ENCODE measurements around the gene ECPAS.
"Not testable (repeated sequence)": the region's sequence is repeated elsewhere in the genome, so short reads cannot be mapped to it uniquely, and the experiment has no call there.

Gene ECPAS

GRCh38 chr9:111349766-111350165 lies 134.4 kb downstream of the ECPAS start:
- no peak for DNase-seq (ENCODE audit: low spot score)

- no peak for DNase-seq (ENCODE audit: low spot score)
These were observed 135.3 kb downstream of the ECPAS start for GRCh38 chr9:111348821-111349271.

DNA sequence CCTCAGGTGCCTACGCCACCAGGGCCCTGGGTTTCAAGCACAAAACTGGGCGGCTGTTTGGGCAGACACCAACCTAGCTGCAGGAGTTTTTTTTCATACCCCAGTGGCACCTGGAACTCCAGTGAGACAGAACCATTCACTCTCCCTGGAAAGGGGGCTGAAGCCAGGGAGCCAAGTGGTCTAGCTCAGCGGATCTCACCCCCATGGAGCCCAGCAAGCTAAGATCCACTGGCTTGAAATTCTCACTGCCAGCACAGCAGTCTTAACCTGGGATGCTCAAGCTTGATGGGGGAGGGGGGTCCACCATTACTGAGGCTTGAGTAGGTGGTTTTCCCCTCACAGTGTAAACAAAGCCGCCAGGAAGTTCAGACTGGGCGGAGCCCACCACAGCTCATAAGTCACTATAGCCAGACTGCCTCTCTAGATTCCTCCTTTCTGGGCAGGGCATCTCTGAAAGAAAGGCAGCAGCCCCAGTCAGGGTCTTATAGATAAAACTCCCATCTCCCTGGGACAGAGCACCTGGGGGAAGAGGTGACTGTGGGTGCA lies 149.8 kb downstream of the ECPAS start:
- not testable (repeated sequence) for DNase-seq (ENCODE audit: low spot score)

DNA sequence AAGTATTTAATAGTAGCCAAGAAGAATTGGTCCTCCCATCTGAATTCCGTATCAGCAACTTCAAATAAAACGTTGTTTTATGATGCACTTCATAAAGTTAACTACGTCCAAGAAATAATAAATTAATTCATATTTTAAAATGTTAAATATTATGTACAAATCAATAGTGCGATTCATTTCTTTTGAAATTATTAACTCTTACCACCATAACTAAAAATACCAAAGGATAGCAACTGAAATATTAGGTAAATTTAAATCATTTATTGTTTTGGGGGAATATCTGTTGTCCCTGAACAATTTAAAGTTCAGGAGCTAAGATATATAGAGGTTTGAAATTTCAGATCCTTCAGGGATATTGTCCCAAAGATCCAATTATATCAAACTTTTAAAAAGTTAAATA lies 154.1 kb downstream of the ECPAS start, which contains the start of gene OR2K2:
OR2K2 (minus strand) TSS at position 101 of the 400 bp plus-strand sequence. CDS start 1,791 bp downstream, outside the sequence.
- DNase-seq (ENCODE audit: low spot score): no peak

DNA sequence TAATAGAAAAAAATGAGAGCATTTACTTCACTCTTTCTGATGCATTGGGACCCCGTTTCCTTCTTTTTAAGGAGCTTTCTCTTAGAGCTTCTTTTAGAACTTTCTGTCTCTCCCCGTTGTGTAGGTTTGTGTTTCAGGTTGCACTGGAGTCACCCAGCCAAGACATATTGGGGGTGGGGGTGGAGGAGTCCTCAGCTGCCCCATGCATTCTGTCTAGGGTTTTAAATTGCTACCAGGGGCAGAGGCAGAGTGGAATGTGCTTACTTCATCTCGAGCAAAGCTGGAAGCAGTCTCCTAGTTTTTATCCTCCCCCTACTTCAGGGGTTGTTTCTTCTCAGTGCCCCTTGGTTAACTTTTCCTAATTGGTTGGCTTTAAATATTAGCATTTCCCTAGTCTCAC lies 163.6 kb downstream of the ECPAS start:
- DNase-seq (ENCODE audit: low spot score): no peak

GRCh38 chr9:111316796-111317195 lies 167.4 kb downstream of the ECPAS start:
- no peak for DNase-seq (ENCODE audit: low spot score)
